ENCODE results near the gene DBX2.

Gene DBX2

DNA sequence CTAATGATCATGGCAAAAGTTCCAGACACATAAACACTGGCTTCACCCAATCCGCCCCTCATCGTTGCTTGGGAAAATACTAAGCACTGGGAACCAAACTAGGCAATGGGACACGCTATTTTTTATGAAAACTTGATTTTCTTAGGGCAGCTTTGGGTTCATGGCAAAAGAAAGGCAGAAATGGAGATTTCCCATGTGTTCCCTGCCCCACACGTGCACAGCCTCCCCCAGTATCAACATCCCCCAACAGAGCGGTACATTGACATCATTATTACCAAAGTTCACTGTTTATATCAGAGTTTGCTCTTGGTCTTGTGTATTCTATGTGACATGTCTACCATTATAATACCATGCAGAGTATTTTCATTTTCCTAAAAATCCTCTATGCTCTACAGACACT is 71.0 kb downstream of the DBX2 start:
- DNase-seq (ENCODE audit: low read depth in 1 of 2, low spot score in 1 of 2) = no peak
- in situ Hi-C loops (cut with HindIII; ENCODE audit: low pct_unique_long_range_greater_than_20kb, low sequenced_read_pairs) = no loop called here
- no peak for TF ChIP-seq JUND (IDR thresholded peaks at IDR 0.05; ENCODE audit: low read depth)

DNA sequence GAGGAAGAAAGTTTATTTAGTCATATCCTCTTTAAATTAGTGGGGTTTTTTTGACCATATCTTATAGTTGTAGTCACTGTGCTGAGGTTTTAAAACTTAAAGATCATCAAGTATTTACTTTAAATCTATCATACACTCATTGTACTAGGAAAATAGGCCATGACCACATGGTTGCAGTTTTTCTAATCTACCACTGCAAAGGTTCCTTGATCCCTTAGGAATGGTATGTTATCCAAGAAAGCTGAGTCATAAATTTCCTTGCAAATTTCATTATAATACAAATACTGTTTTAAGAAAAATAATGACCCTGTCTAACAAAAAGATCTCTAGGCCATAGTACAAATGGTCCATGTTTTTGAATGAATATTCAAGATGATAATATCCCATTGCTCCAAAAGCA is 74.7 kb downstream of the DBX2 start:
- no peak for TF ChIP-seq JUND (IDR thresholded peaks at IDR 0.05; ENCODE audit: low read depth)
- in situ Hi-C loops (cut with HindIII; ENCODE audit: low pct_unique_long_range_greater_than_20kb, low sequenced_read_pairs) = no loop called here
- DNase-seq (ENCODE audit: low read depth in 1 of 2, low spot score in 1 of 2) = no peak

DNA sequence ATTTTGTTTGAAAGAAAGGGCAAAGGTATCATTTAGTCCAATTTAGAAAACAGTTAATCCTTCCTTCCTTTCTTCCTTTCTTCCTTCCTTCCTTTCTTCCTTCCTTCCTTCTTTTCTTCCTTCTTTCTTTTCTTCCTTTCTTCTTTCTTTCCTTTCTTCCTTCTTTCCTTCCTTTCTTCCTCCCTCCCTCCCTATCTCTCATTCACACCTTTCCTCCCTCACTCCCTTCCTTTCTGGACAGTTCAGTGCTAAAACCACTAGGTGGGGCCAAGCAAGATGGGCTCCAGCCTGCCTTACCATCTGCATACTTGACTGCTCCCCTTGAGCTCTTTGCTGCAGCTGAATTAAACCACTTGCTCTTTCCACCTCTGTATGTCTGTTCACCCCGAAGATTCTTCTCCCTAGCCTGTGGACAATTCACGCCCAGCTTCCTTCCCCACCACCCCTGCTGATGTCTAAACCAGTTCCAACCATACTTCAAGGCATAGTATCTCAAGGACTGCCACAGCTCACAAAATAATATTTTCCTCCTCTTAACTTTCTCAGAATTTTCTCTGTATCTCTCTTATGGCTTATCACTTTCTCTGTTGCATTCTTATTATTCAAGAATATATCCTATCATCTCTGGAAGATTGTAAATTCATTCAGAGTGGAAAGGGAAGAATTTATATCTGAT is 78.0 kb downstream of the DBX2 start:
- no peak for TF ChIP-seq JUND (IDR thresholded peaks at IDR 0.05; ENCODE audit: low read depth)
- in situ Hi-C loops (cut with HindIII; ENCODE audit: low pct_unique_long_range_greater_than_20kb, low sequenced_read_pairs) = no loop called here
- DNase-seq (ENCODE audit: low read depth in 1 of 2, low spot score in 1 of 2) = peak in 1 of 2 experiments; percentile 54

DNA sequence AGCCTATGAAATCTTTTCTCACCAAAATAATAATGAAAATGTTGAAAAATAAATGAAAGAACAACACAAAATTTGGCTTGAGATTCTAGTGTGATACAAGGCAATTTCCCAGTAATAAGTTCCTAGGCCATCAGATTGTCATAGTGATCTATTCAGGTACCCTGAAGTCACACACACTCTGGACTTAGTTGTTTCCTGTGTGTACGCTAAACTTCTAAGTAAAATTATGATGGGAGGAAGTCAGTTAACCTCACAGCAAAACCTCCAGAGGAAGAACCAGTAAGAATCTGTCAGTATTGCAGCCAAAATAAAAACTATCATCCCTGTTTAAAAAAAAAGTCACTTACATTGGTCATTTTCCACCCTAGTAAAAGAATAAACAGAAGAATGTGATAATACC is 81.9 kb downstream of the DBX2 start:
- no peak for DNase-seq (ENCODE audit: low read depth in 1 of 2, low spot score in 1 of 2)
- in situ Hi-C loops (cut with HindIII; ENCODE audit: low pct_unique_long_range_greater_than_20kb, low sequenced_read_pairs) = no loop called here
- TF ChIP-seq JUND (IDR thresholded peaks at IDR 0.05; ENCODE audit: low read depth) = no peak

All from T47D (cell line).